PC-9 (cell line): ENCODE data around the gene UBE3A.

ENCODE experiments used
- EZH2 ChIP-seq: fragments of 200-600 bp; sonication (generic); IDR thresholded peaks from 2 replicates; pipeline ENCODE4 v1.8.0; 2017; ENCODE audit warnings: antibody characterized with exemption, low read depth
- TF ChIP-seq, protein P1 (sequence below): fragments of 200-600 bp; sonication (generic); conservative IDR thresholded peaks from 2 replicates; pipeline ENCODE4 v1.6.1; 2017; ENCODE audit warnings: mixed run types, antibody characterized with exemption, mild to moderate bottlenecking, moderate library complexity

DNA sequence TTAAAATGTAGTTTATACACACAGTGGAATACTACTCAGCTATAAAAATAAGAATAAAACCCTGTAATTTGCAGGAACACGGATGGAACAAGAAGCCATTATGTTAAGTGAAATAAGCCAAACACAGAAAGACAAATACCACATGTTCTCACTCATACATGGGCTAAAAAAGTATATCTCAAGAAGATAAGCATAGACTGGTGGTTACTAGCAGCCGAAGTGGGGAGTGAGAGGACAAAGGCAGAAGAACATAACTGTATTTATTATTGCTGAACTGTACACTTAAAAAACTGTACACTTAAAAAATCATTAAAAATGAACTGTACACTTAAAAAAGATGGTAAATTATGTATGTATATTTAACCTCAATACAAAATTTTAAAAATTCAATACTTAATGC, 11.0 kb downstream of the UBE3A start:
- TF ChIP-seq, protein P1, sequence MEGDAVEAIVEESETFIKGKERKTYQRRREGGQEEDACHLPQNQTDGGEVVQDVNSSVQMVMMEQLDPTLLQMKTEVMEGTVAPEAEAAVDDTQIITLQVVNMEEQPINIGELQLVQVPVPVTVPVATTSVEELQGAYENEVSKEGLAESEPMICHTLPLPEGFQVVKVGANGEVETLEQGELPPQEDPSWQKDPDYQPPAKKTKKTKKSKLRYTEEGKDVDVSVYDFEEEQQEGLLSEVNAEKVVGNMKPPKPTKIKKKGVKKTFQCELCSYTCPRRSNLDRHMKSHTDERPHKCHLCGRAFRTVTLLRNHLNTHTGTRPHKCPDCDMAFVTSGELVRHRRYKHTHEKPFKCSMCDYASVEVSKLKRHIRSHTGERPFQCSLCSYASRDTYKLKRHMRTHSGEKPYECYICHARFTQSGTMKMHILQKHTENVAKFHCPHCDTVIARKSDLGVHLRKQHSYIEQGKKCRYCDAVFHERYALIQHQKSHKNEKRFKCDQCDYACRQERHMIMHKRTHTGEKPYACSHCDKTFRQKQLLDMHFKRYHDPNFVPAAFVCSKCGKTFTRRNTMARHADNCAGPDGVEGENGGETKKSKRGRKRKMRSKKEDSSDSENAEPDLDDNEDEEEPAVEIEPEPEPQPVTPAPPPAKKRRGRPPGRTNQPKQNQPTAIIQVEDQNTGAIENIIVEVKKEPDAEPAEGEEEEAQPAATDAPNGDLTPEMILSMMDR = no peak
- no peak for TF ChIP-seq EZH2
